Nephron (organoid): ENCODE measurements around the gene SIGLEC8.
A peak's percentile ranks its signal among the peaks of the same experiment; 100 is the strongest.

Source experiments
- H3K27ac Mint-ChIP-seq, 3 experiments: 2 replicates each; pipeline ENCODE4 v1.8.0; 2020; ENCODE audit warnings: mixed read lengths in 3 of 3, mild to moderate bottlenecking in 2 of 3, moderate library complexity in 1 of 3
- H3K27me3 Mint-ChIP-seq: 2 replicates; pipeline ENCODE4 v1.8.0; 2021; ENCODE audit warnings: low read depth, mild to moderate bottlenecking, moderate library complexity, mixed read lengths
- H3K36me3 Mint-ChIP-seq: 2 replicates; pipeline ENCODE4 v1.8.0; 2020; ENCODE audit warnings: low read depth, mixed read lengths
- H3K4me1 Mint-ChIP-seq: 2 replicates; pipeline ENCODE4 v1.8.0; 2020; ENCODE audit warnings: mixed read lengths
- H3K4me3 Mint-ChIP-seq, 3 experiments: 2 replicates each; pipeline ENCODE4 v1.8.0; 2020; ENCODE audit warnings: mild to moderate bottlenecking in 3 of 3, mixed read lengths in 3 of 3, moderate library complexity in 2 of 3
- H3K9me3 Mint-ChIP-seq: 2 replicates; pipeline ENCODE4 v1.8.0; 2020; ENCODE audit warnings: mixed read lengths
- TF ChIP-seq, protein P1 (sequence below), 3 experiments: fragments of 200-600 bp; sonication (generic); IDR thresholded peaks; one replicate each; pipeline ENCODE4 v1.5.0; 2021; ENCODE audit warnings: antibody characterized with exemption in 3 of 3; ENCODE audit not compliant: unreplicated experiment in 3 of 3

The SIGLEC8 gene

DNA sequence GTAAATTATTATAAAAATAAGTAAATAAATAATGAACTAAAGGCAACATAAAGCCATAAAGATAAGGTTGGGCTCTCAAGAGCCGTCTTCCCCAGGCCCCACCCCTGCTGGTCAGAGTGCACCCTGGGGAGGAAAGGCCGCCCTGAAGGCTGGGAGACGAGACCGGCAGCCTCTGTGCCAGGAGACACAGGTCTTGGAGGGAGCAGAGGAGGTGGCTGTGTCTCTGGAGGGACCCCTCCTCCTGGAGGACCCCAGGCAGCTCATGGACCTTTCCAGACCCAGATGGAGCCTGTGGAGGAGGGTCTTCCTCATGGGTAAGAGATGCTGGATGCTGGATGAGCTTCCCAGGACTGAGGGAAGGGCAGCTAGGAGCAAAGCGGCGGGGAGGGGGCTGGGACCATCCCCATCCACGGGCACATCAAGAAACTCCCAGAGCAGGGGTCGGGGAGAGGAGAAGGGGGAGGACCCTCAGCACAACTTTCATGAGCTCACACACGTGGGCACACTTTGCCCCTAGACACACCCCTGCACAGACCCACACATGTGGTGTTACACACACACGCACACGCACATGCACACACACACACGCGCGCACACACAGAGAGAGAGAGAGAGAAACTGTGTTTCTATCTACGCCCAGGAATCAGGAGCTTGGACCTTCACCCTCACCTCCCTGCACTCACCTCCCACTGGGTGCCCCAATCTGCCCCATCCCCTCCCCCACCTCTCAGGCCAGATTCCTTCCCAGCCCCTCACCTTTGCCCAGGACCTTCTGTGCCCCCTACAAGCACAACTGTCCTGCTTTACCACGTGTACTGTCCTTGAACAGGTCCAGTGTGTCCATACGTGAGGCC, 20.4 kb upstream of the SIGLEC8 start, which contains the start of gene CEACAM18:
Gene CEACAM18, plus strand, starts transcription at position 159 of the 854 bp plus-strand sequence.
- TF ChIP-seq, protein P1, sequence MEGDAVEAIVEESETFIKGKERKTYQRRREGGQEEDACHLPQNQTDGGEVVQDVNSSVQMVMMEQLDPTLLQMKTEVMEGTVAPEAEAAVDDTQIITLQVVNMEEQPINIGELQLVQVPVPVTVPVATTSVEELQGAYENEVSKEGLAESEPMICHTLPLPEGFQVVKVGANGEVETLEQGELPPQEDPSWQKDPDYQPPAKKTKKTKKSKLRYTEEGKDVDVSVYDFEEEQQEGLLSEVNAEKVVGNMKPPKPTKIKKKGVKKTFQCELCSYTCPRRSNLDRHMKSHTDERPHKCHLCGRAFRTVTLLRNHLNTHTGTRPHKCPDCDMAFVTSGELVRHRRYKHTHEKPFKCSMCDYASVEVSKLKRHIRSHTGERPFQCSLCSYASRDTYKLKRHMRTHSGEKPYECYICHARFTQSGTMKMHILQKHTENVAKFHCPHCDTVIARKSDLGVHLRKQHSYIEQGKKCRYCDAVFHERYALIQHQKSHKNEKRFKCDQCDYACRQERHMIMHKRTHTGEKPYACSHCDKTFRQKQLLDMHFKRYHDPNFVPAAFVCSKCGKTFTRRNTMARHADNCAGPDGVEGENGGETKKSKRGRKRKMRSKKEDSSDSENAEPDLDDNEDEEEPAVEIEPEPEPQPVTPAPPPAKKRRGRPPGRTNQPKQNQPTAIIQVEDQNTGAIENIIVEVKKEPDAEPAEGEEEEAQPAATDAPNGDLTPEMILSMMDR (IDR thresholded peaks at IDR 0.05; ENCODE audit: unreplicated experiment in 3 of 3): no peak
- no peak within 1 kb of the TSS for H3K4me3 Mint-ChIP-seq
- peaks cover 11% of the 10 kb centered on the region for H3K9me3 Mint-ChIP-seq
- H3K27ac Mint-ChIP-seq: no peak within 1 kb of the TSS
- peaks cover 7% of the 10 kb centered on the region for H3K27me3 Mint-ChIP-seq
- no peaks in the 10 kb centered on the region for H3K36me3 Mint-ChIP-seq
- no peaks in the 10 kb centered on the region for H3K4me1 Mint-ChIP-seq

GRCh38 chr19:51477344-51477743, 19.1 kb upstream of the SIGLEC8 start:
- Mint-ChIP-seq H3K9me3 (peaks cover 11% of the 10 kb centered on the region), H3K4me1 (no peaks in the 10 kb centered on the region), H3K4me3 (no peak overlapping the region), H3K27ac (no peak overlapping the region), H3K27me3 (peaks cover 5% of the 10 kb centered on the region), H3K36me3 (no peaks in the 10 kb centered on the region)
- TF ChIP-seq, protein P1 (IDR thresholded peaks at IDR 0.05; ENCODE audit: unreplicated experiment in 3 of 3): no peak

DNA sequence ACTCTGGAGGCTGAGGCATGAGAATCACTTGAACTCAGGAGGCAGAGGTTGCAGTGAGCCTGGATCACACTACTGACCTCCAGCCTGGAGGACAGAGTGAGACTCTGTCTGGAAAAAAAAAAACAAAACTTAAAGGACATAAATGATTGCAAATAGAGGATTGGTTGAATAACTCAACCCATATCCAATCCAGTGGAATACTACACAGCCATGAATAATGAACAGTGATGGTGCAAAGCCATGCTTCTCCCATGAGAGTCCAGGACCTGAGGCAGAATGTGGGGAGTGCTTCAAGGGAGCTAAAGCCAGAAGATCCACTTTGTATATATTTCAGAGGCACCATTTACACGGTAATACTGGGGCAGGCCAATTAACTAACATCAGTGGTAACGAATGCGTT, 17.9 kb upstream of the SIGLEC8 start:
- Mint-ChIP-seq H3K4me3 (no peak overlapping the region), H3K27me3 (peaks cover 5% of the 10 kb centered on the region), H3K9me3 (peaks cover 11% of the 10 kb centered on the region), H3K36me3 (no peaks in the 10 kb centered on the region), H3K27ac (no peak overlapping the region), H3K4me1 (no peaks in the 10 kb centered on the region)
- TF ChIP-seq, protein P1 (IDR thresholded peaks at IDR 0.05; ENCODE audit: unreplicated experiment in 3 of 3): no peak

DNA sequence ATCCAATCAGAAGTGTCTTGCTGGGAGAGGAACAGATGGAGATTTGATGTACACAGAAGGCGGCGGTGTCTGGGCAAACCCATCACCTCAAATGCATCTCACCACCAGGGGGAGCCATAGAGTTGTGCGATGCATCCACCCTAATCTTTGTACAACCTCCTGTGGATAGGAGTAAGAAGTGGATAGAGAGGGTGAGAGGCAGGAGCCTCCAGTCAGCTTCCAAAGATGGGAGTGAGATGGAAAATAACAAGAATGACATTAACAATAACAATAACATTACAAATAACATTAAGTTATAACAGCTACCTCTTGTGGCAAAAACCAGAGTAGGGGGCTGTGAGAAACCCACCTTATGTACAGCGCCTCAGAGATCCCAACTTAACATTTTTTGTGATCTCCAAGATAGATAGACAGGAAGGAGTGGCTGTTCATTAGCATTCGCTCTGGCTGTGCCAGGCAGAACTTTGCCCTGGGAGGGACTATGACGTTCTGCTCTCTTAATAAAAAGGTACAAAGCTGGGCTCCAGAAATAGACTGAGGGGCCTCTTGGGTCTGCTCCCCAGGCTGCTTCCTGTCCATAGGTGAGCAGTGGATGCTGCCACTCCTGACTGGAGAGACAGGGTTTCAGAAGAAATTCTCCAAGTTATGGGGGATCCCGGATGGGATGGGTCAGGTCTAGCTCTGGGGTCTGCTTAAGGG, 14.9 kb upstream of the SIGLEC8 start:
- TF ChIP-seq, protein P1 (IDR thresholded peaks at IDR 0.05; ENCODE audit: unreplicated experiment in 3 of 3): peak; percentile 70 to 71 (median 71)
- Mint-ChIP-seq H3K36me3 (no peaks in the 10 kb centered on the region), H3K4me3 (no peak overlapping the region)

DNA sequence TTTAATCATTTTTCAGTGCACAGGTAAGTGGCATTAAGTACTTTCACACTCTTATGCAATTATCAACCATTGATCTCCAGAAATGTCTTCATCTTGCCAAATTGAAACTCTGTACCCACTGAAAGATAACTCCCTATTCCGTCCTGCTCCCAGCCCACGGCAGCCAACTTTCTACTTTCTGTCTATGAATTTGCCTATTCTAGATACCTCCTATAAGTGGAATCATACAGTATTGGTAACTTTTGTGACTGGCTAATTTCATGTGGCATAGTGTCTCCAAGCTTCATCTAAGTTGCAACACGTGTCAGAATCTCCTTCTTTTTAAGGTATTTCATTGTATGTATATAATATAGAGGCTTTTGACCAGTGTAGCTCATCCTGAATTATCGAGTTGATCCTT, 14.4 kb upstream of the SIGLEC8 start:
- TF ChIP-seq, protein P1 (IDR thresholded peaks at IDR 0.05; ENCODE audit: unreplicated experiment in 3 of 3): no peak
- Mint-ChIP-seq H3K27ac (no peak overlapping the region), H3K36me3 (no peaks in the 10 kb centered on the region), H3K27me3 (peaks cover 10% of the 10 kb centered on the region), H3K4me1 (no peaks in the 10 kb centered on the region), H3K9me3 (peaks cover 2% of the 10 kb centered on the region), H3K4me3 (no peak overlapping the region)

More for the DNA sequence above, 14.9 kb upstream of the SIGLEC8 start:
- Mint-ChIP-seq H3K27me3 (peaks cover 10% of the 10 kb centered on the region), H3K9me3 (peaks cover 3% of the 10 kb centered on the region), H3K27ac (no peak overlapping the region), H3K4me1 (no peaks in the 10 kb centered on the region)
